GM21723 (cell line): ENCODE measurements around the gene TSR1.
"Not testable (repeated sequence)": the region's sequence is repeated elsewhere in the genome, so short reads cannot be mapped to it uniquely, and the experiment has no call there.

ENCODE experiments used
- ATAC-seq: cut with Tn5 transposase; IDR thresholded peaks from one replicate; pipeline ENCODE4 v1.9.1; 2021; ENCODE audit warnings: mild to moderate bottlenecking, moderate library complexity; ENCODE audit not compliant: unreplicated experiment

TSR1 gene

GRCh38 chr17:2338315-2338657 lies 2.0 kb upstream of the TSR1 start:
- ATAC-seq: no peak

GRCh38 chr17:2337544-2338314 lies 1.5 kb upstream of the TSR1 start:
- ATAC-seq: peak; percentile 38

- peak; percentile 48 for ATAC-seq
These were observed 741 bp upstream of the TSR1 start, which contains the start of gene SGSM2 for GRCh38 chr17:2336852-2337543. TSS of gene SGSM2 (plus strand) at chr17:2337501. CDS start at chr17:2337689, 188 bp downstream.

- ATAC-seq: no peak
These were observed 487 bp downstream of the TSR1 start for GRCh38 chr17:2335726-2336214.

GRCh38 chr17:2331303-2331702 lies 5.0 kb downstream of the TSR1 start:
- no peak for ATAC-seq

GRCh38 chr17:2323629-2324314 lies 12.5 kb downstream of the TSR1 start:
- no peak for ATAC-seq

- no peak for ATAC-seq
These were observed 14.9 kb downstream of the TSR1 start for GRCh38 chr17:2321399-2321798.

- no peak for ATAC-seq
These were observed 17.2 kb downstream of the TSR1 start for GRCh38 chr17:2319051-2319450.

GRCh38 chr17:2317796-2318195 lies 18.5 kb downstream of the TSR1 start:
- ATAC-seq: no peak

- not testable (repeated sequence) for ATAC-seq
These were observed 19.4 kb downstream of the TSR1 start for GRCh38 chr17:2316916-2317205.

GRCh38 chr17:2312736-2313135 lies 23.5 kb downstream of the TSR1 start:
- no peak for ATAC-seq

GRCh38 chr17:2309338-2310154 lies 26.7 kb downstream of the TSR1 start:
- no peak for ATAC-seq

GRCh38 chr17:2304931-2305330 lies 31.3 kb downstream of the TSR1 start:
- ATAC-seq: no peak

GRCh38 chr17:2303204-2304188 lies 32.8 kb downstream of the TSR1 start, which contains the start of the genes SMG6 and SRR:
TSS of gene SMG6 (minus strand) at chr17:2303785. CDS start at chr17:2303720, 65 bp downstream.
TSS of gene SRR (plus strand) at chr17:2303950. CDS start at chr17:2315561, 11,611 bp downstream.
- peak; percentile 76 for ATAC-seq

GRCh38 chr17:2302778-2303203 lies 33.5 kb downstream of the TSR1 start:
- ATAC-seq: no peak

- no peak for ATAC-seq
These were observed 36.5 kb downstream of the TSR1 start for GRCh38 chr17:2299756-2300155.

GRCh38 chr17:2299136-2299535 lies 37.1 kb downstream of the TSR1 start:
- no peak for ATAC-seq

GRCh38 chr17:2297023-2297422 lies 39.2 kb downstream of the TSR1 start:
- ATAC-seq: no peak

GRCh38 chr17:2295575-2295974 lies 40.7 kb downstream of the TSR1 start:
- no peak for ATAC-seq

GRCh38 chr17:2292100-2292499 lies 44.2 kb downstream of the TSR1 start:
- ATAC-seq: no peak
